Ectodermal cell (in vitro differentiated cells): ENCODE data around the gene PANK4.

Experiments
- H3K27ac ChIP-seq: 2 replicates; pipeline ENCODE4 v1.7.0; 2013; ENCODE audit warnings: mild to moderate bottlenecking, low read depth, low read length; ENCODE audit not compliant: insufficient read depth, poor library complexity, severe bottlenecking
- H3K27me3 ChIP-seq: 2 replicates; pipeline ENCODE4 v1.7.0; 2013; ENCODE audit warnings: mild to moderate bottlenecking, low read length; ENCODE audit not compliant: insufficient read depth, control insufficient read depth, poor library complexity, severe bottlenecking
- H3K36me3 ChIP-seq: one replicate; pipeline ENCODE4 v1.7.0; 2013; ENCODE audit warnings: low read length; ENCODE audit not compliant: control insufficient read depth, insufficient read depth
- H3K4me1 ChIP-seq: one replicate; pipeline ENCODE4 v1.7.0; 2013; ENCODE audit warnings: low read length; ENCODE audit not compliant: control insufficient read depth, insufficient read depth
- H3K4me3 ChIP-seq: 2 replicates; pipeline ENCODE4 v1.7.0; 2013; ENCODE audit warnings: low read depth, low read length, control low read depth; ENCODE audit not compliant: insufficient read depth
- H3K9me3 ChIP-seq: 2 replicates; pipeline ENCODE4 v1.7.0; 2013; ENCODE audit warnings: mild to moderate bottlenecking, low read length, moderate library complexity; ENCODE audit not compliant: control insufficient read depth
- WGBS, 2 experiments: methylation state at CpG; one replicate each; pipeline ENCODE4 v1.1.7; 2013; ENCODE audit warnings: missing lambda C conversion rate in 2 of 2; 5-methylcytosine and 5-hydroxymethylcytosine counted together

Gene PANK4

DNA sequence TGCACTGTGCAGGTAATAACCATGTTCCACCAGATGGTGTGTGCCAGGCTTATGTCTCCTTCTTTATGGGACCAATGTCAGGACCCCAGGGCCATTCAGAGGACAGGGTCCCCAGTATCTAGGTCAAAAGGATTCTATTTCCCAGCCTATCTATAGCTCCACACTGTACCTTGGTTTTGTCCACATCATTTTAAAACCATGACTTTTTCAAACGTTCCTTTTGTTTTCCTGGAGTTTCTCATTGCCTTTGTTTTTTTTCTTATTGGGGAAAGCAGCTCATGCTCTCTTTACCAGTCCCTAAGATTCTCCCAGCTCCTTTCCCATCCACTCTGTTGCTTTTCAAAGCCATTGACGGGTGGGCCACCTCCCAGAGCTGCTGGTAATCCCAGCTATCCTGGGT is 37.7 kb downstream of the PANK4 start:
- H3K36me3 ChIP-seq, result no peaks in the 10 kb centered on the region
- H3K4me3 ChIP-seq, result no peak overlapping the region
- no peak overlapping the region for H3K27ac ChIP-seq
- no peaks in the 10 kb centered on the region for H3K9me3 ChIP-seq
- peaks cover 4% of the 10 kb centered on the region for H3K4me1 ChIP-seq
- 83 to 88% methylated on average over 2 of the region's 2 CpGs for WGBS, 2 experiments
- no peaks in the 10 kb centered on the region for H3K27me3 ChIP-seq

DNA sequence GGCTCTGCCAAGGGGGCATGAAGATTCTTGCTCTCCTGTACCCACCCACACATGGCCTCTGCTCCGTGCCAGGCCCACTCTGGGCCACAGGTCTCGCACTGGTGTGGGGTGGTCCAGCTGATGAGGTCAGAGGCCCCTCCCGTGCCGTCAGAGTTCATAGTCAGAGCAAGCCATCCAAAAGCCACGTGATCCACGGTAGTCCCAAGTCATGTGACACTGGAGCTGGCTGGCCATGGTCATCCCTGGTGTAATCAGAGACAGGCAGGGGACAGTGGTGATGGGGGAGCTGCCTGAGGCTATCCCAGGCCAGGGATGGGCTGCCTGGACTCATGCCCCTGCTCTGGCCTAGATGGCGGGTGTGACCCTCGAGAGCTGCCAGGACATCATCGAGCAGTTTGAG is 39.8 kb downstream of the PANK4 start:
- Histone ChIP-seq H3K36me3 (no peaks in the 10 kb centered on the region), H3K4me3 (no peak overlapping the region), H3K27ac (no peak overlapping the region), H3K4me1 (no peaks in the 10 kb centered on the region), H3K9me3 (no peaks in the 10 kb centered on the region), H3K27me3 (no peaks in the 10 kb centered on the region)
- WGBS, 2 experiments, result 92 to 95% methylated on average over 9 of the region's 9 CpGs

DNA sequence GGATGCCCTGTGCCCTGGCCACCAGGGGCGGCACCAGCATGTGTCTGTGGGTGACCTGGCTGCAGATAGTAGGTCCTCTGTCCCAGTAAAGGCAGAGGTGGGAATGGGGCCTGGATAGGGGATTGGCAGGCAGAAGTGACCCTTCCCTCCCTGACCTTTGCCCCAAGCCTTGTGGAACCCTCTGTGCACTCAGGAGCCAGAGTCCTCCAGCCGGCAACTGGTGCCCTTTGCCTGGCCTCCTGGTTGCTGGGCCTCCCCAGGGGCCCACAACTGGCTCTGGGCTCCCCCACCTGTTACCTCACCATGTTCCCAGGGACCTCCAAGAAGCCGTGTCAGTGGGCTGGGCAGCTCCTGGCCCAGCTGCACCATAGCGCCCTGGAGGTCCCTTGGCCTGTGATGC is 40.4 kb downstream of the PANK4 start:
- Histone ChIP-seq H3K36me3 (no peaks in the 10 kb centered on the region), H3K4me1 (no peaks in the 10 kb centered on the region), H3K27me3 (no peaks in the 10 kb centered on the region), H3K27ac (no peak overlapping the region), H3K4me3 (no peak overlapping the region), H3K9me3 (no peaks in the 10 kb centered on the region)
- WGBS, 2 experiments, result 94% methylated on average over 4 of the region's 4 CpGs

- H3K4me1 ChIP-seq, result no peaks in the 10 kb centered on the region
- no peak overlapping the region for H3K4me3 ChIP-seq
- 91 to 93% methylated on average over 16 of the region's 16 CpGs for WGBS, 2 experiments
- H3K27me3 ChIP-seq, result no peaks in the 10 kb centered on the region
- H3K36me3 ChIP-seq, result no peaks in the 10 kb centered on the region
- no peaks in the 10 kb centered on the region for H3K9me3 ChIP-seq
- no peak overlapping the region for H3K27ac ChIP-seq
Observed at GRCh38 chr1:2483970-2484369, 42.4 kb downstream of the PANK4 start.

DNA sequence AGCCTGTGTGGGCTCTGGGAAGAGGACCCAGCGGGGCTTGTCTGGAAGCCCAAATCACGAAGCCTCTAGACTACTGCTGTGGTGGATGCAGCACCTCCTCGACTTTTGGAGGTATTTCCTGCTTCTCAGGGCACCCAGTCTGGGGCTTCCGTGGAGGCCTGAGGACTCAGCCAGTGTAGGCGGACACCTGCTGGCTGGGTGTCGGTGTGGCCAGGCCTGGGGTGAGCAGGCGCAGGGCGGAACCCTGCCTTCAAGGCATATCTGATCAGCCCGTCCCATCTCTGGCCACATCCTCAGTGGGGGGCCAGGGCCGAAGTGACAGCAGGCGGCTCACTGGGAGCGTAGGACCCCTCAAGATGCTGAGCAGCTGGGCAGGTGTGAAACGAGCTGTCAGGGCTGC is 43.4 kb downstream of the PANK4 start:
- Histone ChIP-seq H3K36me3 (no peaks in the 10 kb centered on the region), H3K27ac (no peak overlapping the region), H3K27me3 (no peaks in the 10 kb centered on the region), H3K4me3 (no peak overlapping the region), H3K9me3 (no peaks in the 10 kb centered on the region), H3K4me1 (peaks cover 2% of the 10 kb centered on the region)
- WGBS, 2 experiments, result 92 to 93% methylated on average over 13 of the region's 13 CpGs

DNA sequence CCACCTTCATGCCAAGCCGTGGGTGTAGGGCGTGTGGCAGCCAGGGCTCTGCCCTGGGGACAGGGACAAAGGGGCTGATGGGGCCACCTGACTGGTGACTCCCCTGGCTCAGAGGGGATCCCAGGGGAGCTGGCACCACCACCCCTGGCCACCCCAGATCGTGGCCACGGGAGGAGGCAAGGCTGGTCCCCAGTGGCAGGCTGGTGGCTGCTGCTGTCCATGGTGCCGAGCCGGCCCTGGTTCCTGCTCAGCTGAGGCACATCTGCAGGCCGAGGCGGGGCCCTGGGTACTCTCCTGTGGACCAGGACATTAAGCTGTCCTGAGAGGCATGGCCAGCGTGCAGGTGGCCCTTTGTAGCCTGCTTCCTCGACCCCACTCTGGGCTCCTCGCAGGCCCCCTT is 43.8 kb downstream of the PANK4 start:
- H3K27me3 ChIP-seq, result no peaks in the 10 kb centered on the region
- 87 to 88% methylated on average over 11 of the region's 11 CpGs for WGBS, 2 experiments
- H3K9me3 ChIP-seq, result no peaks in the 10 kb centered on the region
- no peaks in the 10 kb centered on the region for H3K36me3 ChIP-seq
- no peak overlapping the region for H3K4me3 ChIP-seq
- H3K27ac ChIP-seq, result no peak overlapping the region
- H3K4me1 ChIP-seq, result peaks cover 6% of the 10 kb centered on the region

DNA sequence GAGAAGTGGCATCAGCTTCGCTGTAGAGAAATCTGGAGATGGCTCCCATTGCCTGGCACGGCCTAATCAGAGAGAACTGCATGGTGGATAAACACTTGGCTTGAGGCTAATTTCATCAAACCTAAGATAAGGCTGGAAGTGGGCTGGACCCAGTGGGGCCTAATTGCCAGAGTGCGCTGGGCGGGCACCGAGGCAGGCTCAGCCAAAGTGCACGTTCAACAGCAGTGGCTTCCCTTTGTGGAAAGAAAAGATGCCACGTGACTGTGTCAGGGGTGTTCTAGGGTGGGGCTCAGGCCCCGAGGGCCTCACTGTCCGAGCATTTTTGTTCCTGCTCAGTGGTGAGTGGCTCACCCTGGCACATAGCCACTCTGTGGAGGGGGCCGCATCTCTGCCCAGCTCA is 44.5 kb downstream of the PANK4 start:
- Histone ChIP-seq H3K27ac (no peak overlapping the region), H3K4me3 (no peak overlapping the region), H3K9me3 (no peaks in the 10 kb centered on the region), H3K36me3 (no peaks in the 10 kb centered on the region), H3K4me1 (peaks cover 13% of the 10 kb centered on the region), H3K27me3 (no peaks in the 10 kb centered on the region)
- 92 to 94% methylated on average over 10 of the region's 10 CpGs for WGBS, 2 experiments

GRCh38 chr1:2480986-2481364 is 45.4 kb downstream of the PANK4 start:
- Histone ChIP-seq H3K4me3 (no peak overlapping the region), H3K4me1 (peaks cover 22% of the 10 kb centered on the region), H3K27ac (no peak overlapping the region), H3K9me3 (no peaks in the 10 kb centered on the region), H3K36me3 (no peaks in the 10 kb centered on the region), H3K27me3 (no peaks in the 10 kb centered on the region)
- 92 to 94% methylated on average over 12 of the region's 12 CpGs for WGBS, 2 experiments

- Histone ChIP-seq H3K4me1 (peaks cover 28% of the 10 kb centered on the region), H3K4me3 (no peak overlapping the region), H3K27ac (no peak overlapping the region), H3K27me3 (no peaks in the 10 kb centered on the region), H3K9me3 (no peaks in the 10 kb centered on the region), H3K36me3 (no peaks in the 10 kb centered on the region)
- 93 to 94% methylated on average over 18 of the region's 18 CpGs for WGBS, 2 experiments
Observed at GRCh38 chr1:2480236-2480985, 46.0 kb downstream of the PANK4 start.

GRCh38 chr1:2479618-2480017 is 46.8 kb downstream of the PANK4 start:
- H3K4me3 ChIP-seq, result no peak overlapping the region
- no peaks in the 10 kb centered on the region for H3K9me3 ChIP-seq
- H3K4me1 ChIP-seq, result peaks cover 36% of the 10 kb centered on the region
- WGBS, 2 experiments, result 92% methylated on average over 28 of the region's 28 CpGs
- no peaks in the 10 kb centered on the region for H3K27me3 ChIP-seq
- no peak overlapping the region for H3K27ac ChIP-seq
- H3K36me3 ChIP-seq, result no peaks in the 10 kb centered on the region

DNA sequence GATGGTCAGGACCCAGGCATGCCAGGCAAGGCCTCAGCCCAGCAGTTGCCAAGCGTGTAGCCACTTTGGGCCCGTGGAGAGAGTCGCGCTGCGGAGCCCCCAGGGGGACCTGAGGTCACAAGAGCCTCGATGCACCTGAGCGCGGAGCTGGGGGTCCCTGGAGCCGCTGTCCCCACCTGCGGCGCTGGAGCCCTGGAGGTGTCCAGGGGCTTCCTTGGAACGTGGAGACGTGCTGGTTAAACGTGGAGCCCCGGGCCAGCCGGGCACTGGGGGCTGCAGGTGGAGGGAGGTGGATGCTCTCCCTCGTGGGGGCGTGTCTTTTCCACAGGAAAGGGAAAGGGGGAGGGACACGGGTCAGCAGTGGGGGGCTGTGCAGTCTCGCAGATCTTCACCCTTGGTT is 47.2 kb downstream of the PANK4 start:
- H3K4me3 ChIP-seq, result no peak overlapping the region
- 88 to 89% methylated on average over 20 of the region's 20 CpGs for WGBS, 2 experiments
- H3K27ac ChIP-seq, result no peak overlapping the region
- no peaks in the 10 kb centered on the region for H3K9me3 ChIP-seq
- no peaks in the 10 kb centered on the region for H3K27me3 ChIP-seq
- no peaks in the 10 kb centered on the region for H3K36me3 ChIP-seq
- peaks cover 40% of the 10 kb centered on the region for H3K4me1 ChIP-seq
